NCI-H774 (cell line): ENCODE data around the gene RAMACL.
"Not testable (repeated sequence)": the region's sequence is repeated elsewhere in the genome, so short reads cannot be mapped to it uniquely, and the experiment has no call there.

Experiments used
- DNase-seq: peaks from one replicate; lab custom pipeline; 2025; lab: John Stamatoyannopoulos, UW

Gene RAMACL

GRCh38 chr6:166554316-166554715 lies 32.2 kb downstream of the RAMACL start:
- no peak for DNase-seq

- DNase-seq, result no peak
Observed at GRCh38 chr6:166553563-166554271, 32.8 kb downstream of the RAMACL start.

- DNase-seq, result no peak
Observed at GRCh38 chr6:166552600-166552999, 33.9 kb downstream of the RAMACL start.

DNA sequence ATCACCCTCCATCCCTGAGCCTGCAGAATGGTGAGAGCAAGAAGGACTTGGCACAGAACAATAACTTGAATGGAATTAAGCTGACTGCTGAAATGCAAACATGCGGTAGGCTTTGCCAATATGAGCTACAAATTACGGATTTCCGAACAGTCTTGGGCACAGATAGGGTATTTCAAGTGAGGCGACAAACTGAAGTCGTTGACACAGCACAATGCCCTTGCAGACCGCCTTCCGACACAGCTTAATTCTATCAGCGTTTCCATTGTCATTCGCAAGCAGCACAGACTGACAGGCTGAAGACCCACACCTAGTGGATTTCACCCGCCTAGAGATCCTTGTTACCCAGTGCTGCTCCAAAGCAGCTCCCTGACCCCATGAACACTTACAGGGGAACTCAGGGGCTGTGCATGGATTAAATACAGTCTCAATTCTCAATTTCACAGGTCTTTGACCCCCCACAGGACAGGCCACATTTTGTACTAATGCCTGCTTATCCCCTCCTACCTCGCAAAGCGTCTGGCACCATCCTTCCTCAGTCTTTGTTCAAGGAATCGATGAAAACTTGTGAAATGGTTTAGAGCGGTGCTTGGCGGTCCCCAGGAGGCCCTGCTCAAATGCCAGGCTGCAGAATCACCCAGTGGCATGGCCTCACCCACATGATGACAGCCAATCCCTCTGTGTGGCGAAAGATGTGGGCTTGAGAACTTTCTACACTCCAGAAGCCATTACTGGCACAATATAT lies 34.6 kb downstream of the RAMACL start:
- no peak for DNase-seq

DNA sequence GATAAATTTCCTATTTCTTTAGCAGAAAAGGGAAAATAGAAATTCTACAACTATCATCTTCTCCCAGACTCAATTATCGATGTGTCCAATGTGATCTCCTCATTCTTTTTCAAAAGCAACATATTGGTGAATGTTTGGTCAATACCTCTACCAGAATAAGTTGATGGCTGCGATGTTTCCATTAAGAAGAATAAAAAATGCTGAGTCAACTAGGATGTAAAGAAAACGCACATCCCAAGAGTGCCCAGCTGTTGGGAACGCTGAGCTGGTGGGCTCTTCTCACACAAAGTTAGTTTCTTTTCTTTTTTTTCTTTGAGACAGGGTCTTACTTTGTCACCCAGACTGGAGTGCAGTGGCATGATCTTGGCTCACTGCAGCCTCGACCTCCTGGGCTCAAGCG lies 39.8 kb downstream of the RAMACL start:
- DNase-seq, result no peak

DNA sequence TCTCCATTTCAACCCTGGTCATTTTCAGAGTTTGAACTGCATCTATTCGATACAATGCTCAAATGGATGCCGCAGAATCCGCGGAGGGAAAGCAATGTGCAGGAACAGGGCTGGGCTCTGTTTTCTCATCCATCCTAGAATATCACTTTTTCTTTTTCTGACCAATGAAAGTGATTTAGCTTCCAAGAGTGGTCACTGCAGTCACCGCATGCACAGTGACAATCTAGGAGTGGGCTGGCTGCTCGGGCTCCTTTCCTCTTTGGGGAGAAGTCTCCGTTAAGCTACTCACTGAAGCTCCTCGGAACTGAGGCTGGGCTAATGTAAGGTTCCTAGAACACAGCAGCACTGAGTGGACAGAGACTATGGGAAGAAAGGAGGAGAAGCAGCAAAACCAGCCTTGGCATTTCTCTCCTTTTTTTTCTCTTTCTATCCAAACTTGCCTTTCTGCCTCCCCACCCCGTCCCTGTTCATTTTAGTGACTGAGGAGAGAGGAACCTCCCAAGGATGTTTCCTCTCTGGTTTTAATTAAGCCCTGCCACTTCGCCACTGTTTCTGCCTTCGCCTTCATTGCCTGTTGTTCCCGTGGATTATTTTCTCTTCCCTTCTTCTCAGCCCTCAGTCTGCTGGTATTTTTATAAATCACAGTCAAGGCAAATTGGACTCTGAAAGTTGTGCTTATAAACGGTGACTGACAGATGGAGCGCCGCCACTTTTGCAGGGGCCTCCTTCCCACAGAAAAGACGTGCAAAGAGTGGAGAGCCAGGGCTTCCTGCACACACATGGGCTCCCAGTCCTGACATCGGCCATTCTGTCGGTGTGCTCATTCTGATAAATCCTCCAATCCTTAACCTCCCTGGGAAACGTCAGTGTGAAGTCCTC lies 41.1 kb downstream of the RAMACL start:
- DNase-seq, result no peak

DNA sequence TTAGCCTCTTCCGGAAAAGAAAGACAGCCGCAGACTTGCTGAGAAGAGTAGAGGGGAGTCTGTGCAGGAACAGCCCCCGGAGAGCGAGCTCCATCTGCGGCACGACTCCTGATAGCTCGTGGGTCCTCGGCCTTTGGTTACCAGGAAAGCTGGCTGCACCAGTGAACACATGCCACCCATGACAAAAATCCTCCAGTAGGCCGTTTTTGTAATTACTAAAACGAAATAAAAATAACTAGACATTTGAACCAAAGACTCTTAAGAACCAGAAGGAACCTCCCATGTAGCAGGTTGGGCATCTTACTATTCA lies 42.2 kb downstream of the RAMACL start:
- DNase-seq, result no peak

- no peak for DNase-seq
Observed at GRCh38 chr6:166543603-166544295, 42.7 kb downstream of the RAMACL start.

DNA sequence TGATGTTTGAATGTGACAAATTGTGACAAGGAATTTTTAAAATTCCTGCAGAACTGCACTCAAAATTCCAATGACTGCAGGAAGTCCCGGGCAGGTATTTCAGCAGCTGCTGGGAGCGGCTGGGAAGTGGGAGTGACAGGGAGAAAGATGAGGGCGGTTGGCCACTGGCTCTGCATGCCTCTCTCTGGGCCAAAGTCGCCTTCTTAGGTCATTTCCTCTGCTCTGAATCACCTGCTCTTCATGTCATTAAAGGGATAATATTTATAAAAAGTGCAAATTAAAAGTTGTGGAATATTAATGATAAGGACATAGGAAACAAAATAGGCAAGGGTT lies 43.9 kb downstream of the RAMACL start:
- DNase-seq, result no peak

DNA sequence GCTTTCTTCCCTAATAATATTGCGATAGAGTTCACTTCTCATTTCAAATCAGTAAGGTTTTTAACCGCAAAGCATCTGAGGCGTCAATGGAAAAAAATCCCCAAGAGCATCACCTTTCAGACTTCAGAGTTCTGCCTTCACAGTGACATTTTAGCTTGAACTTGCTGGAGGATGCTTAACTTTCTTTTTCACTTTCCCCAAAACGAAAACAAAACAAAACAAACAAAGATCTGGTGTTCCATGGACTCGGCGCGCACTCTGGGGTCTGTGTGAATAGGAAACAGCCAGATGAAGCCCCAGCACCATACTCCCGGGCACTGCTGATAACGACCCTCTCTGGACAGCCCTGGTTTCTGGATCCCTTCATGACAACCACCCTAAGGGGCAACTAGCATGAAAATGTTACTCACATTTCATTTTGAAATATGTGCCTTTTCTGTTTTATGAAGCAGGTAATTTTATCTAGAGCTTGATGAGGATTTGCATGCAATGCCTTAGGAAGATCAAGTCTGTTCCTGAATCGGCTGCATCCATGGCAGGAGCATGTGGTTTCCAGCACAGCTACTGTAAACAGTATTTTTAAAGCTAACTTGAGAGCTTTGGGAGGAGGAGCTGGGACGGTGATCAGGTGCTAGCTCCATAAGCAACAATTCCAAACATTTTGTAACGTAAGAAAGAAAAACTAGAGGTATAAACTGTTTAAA lies 44.5 kb downstream of the RAMACL start:
- DNase-seq, result no peak

GRCh38 chr6:166541366-166541765 lies 45.1 kb downstream of the RAMACL start:
- DNase-seq, result no peak

- no peak for DNase-seq
Observed at GRCh38 chr6:166540631-166541331, 45.7 kb downstream of the RAMACL start.

- DNase-seq, result no peak
Observed at GRCh38 chr6:166539543-166539942, 46.9 kb downstream of the RAMACL start.

GRCh38 chr6:166539011-166539385 lies 47.5 kb downstream of the RAMACL start:
- DNase-seq, result not testable (repeated sequence)

DNA sequence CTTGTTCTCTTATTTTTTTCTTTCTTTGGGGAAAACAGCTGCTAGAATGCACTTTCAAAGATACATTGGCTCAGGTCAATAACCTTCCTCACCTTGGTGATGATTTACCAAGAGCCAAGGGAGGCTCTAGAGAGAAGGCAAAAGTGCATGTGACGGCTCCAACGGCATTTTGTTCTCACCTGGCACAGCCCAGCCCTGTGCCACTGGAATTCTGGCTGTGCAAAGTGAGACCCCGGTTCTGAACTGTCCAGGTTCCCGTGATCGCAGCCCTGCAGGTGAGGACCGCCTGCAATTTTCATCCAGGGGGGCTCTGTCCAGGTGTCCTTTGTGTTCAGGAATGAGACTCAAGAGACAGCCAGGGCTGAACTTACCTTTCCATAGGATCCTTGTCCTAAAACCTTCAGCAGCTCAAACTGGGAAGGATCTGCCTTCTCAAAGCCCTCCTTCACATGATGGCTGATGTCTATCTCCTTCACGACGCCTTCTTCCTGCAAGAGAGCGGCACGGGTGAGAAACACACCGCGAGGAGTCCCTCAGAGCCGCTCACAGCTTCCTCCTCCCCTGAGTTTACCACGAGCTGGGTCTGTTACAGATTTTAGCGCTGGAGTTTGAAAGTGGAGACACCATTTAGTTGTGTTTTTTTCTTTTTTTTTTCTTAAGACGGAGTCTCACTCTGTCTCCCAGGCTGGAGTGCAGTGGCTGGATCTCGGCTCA lies 48.0 kb downstream of the RAMACL start:
- DNase-seq, result no peak

GRCh38 chr6:166534658-166535406 lies 51.6 kb downstream of the RAMACL start:
- no peak for DNase-seq

- DNase-seq, result peak; percentile 87
Observed at GRCh38 chr6:166533205-166533824, 53.2 kb downstream of the RAMACL start.
